Testis (tissue), 2 donors: ENCODE measurements around the gene BACH2.

Experiments used
- POLR2A ChIP-seq: fragments of 450-650 bp; IDR thresholded peaks from one replicate; pipeline ENCODE4 v1.6.1; 2017; ENCODE audit warnings: antibody characterized with exemption, mild to moderate bottlenecking, moderate library complexity
- TF ChIP-seq, protein P1 (sequence below), 3 experiments: fragments of 450-650 bp in 2 of 3; fragments of 200-600 bp in 1 of 3; sonication (generic) in 1 of 3; IDR thresholded peaks; one replicate each; pipeline ENCODE4 v1.5.1; 2016 to 2019; ENCODE audit warnings: antibody characterized with exemption in 3 of 3, mild to moderate bottlenecking in 2 of 3, moderate library complexity in 1 of 3

DNA sequence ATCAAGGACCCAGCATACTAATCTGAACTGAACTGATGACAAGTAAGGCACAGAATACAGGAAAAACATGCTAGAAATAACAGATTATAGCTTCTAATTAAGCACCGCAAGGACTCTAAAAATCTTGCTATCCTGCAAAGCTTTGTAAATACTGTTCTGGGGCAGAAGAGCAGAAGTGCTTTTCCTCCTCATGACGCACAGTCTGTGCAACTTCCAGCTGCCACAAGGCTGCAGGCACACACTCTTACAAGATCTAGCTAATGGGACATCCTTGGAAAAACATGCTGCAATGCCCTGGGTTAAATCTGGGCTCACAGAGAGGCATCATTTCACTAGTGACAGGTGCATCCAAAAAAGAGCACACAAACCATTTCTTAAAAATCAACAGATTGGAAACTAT is 213.8 kb downstream of the BACH2 start:
- TF ChIP-seq, protein P1, sequence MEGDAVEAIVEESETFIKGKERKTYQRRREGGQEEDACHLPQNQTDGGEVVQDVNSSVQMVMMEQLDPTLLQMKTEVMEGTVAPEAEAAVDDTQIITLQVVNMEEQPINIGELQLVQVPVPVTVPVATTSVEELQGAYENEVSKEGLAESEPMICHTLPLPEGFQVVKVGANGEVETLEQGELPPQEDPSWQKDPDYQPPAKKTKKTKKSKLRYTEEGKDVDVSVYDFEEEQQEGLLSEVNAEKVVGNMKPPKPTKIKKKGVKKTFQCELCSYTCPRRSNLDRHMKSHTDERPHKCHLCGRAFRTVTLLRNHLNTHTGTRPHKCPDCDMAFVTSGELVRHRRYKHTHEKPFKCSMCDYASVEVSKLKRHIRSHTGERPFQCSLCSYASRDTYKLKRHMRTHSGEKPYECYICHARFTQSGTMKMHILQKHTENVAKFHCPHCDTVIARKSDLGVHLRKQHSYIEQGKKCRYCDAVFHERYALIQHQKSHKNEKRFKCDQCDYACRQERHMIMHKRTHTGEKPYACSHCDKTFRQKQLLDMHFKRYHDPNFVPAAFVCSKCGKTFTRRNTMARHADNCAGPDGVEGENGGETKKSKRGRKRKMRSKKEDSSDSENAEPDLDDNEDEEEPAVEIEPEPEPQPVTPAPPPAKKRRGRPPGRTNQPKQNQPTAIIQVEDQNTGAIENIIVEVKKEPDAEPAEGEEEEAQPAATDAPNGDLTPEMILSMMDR (IDR thresholded peaks at IDR 0.05): no peak
- TF ChIP-seq POLR2A: no peak
